ENCODE data around the gene SDK1. TPM values are rescaled to one million over a fixed set of nuclear protein-coding genes. Genes with fewer than 3 reads are reported as not detected.

SDK1 gene
- polyA plus RNA-seq, 2 of the 4 experiments (the other 2 are of a cell fraction) = 0.12 to 0.28 TPM

- DNase-seq (ENCODE audit: low read depth in 1 of 2, low spot score in 1 of 2) = no peak
- 0 out of 3 replicates have a peak, but pooled peaks cover 4% of the 10 kb centered on the region for H3K9me3 ChIP-seq
- ChIA-PET CTCF (no interaction called here), POLR2A (no interaction called here)
- H3K4me1 ChIP-seq = peaks cover 23% of the 10 kb centered on the region; the same call in 2 of the 3 replicates
- 49% methylated on average over 11 of the region's 11 CpGs for WGBS (ENCODE audit: missing lambda C conversion rate)
- H3K27ac ChIP-seq = peak overlapping the region in 1 of 2 experiments; percentile 71; a peak in 2 of 6 replicates
- ATAC-seq = peak in 1 of 2 experiments; percentile 75; a peak in 4 of 6 replicates
- peak overlapping the region; percentile 29; the same call in 1 of the 3 replicates for H3K4me3 ChIP-seq
- H3K4me2 ChIP-seq = peak overlapping the region; percentile 80
- TF ChIP-seq HMGXB4 (CRISPR knock-in tag; IDR thresholded peaks at IDR 0.05; ENCODE audit: borderline replicate concordance) = no peak
- TF ChIP-seq HOXA7 (CRISPR knock-in tag; IDR thresholded peaks at IDR 0.05) = no peak
- TF ChIP-seq ATOH8 (CRISPR knock-in tag; IDR thresholded peaks at IDR 0.05; ENCODE audit: low read depth) = no peak
- no peak for TF ChIP-seq RCOR1 (IDR thresholded peaks at IDR 0.05; ENCODE audit: low read depth, low read length)
- TF ChIP-seq CBX2 (IDR thresholded peaks at IDR 0.05; ENCODE audit: borderline replicate concordance, low read depth) = no peak
- no peak for TF ChIP-seq KDM5A (IDR thresholded peaks at IDR 0.05)
- no peak for TF ChIP-seq JUN (IDR thresholded peaks at IDR 0.05)
- no peak for TF ChIP-seq HOXB5 (CRISPR knock-in tag; IDR thresholded peaks at IDR 0.05)
- FAIRE-seq = peak; percentile 70
Observed at GRCh38 chr7:3762146-3762831, 461.2 kb downstream of the SDK1 start.

- no peak overlapping the region for H3K4me3 ChIP-seq
- CTCF ChIA-PET = interaction anchor here (1.1 kb wide), 1 partner anchor 882 kb away, joined by 3 read pairs; no protein-coding TSS in a partner anchor
Observed at GRCh38 chr7:3767917-3768777, 467.1 kb downstream of the SDK1 start.

More at GRCh38 chr7:3767917-3768777, 467.1 kb downstream of the SDK1 start:
- no peak for TF ChIP-seq MAFK (IDR thresholded peaks at IDR 0.05; ENCODE audit: partially characterized antibody)
- no peak for TF ChIP-seq KDM5A (IDR thresholded peaks at IDR 0.05)
- TF ChIP-seq CBX2 (IDR thresholded peaks at IDR 0.05; ENCODE audit: borderline replicate concordance, low read depth) = no peak
- TF ChIP-seq BCL3 (IDR thresholded peaks at IDR 0.05) = no peak
- TF ChIP-seq MYC (IDR thresholded peaks at IDR 0.05; ENCODE audit: borderline replicate concordance, low read length) = no peak
- TF ChIP-seq REST (IDR thresholded peaks at IDR 0.05) = no peak
- no peak for TF ChIP-seq CHD2 (IDR thresholded peaks at IDR 0.05; ENCODE audit: low read length, partially characterized antibody)
- TF ChIP-seq FOXS1 (CRISPR knock-in tag; IDR thresholded peaks at IDR 0.05) = no peak
- TF ChIP-seq SREBF2 (IDR thresholded peaks at IDR 0.05) = no peak
- no peak for TF ChIP-seq PHF8 (IDR thresholded peaks at IDR 0.05; ENCODE audit: borderline replicate concordance, low read depth)
- TF ChIP-seq SMC3 (IDR thresholded peaks at IDR 0.05) = no peak
- no peak for TF ChIP-seq EHMT2 (IDR thresholded peaks at IDR 0.05; ENCODE audit: low read depth)
- no peak for TF ChIP-seq ATOH8 (CRISPR knock-in tag; IDR thresholded peaks at IDR 0.05; ENCODE audit: low read depth)
- Histone ChIP-seq H3K9me3 (no peaks in the 10 kb centered on the region), H3K27ac (no peak overlapping the region), H3K4me2 (no peak overlapping the region), H3K4me1 (0 out of 3 replicates have a peak, but pooled peaks cover 3% of the 10 kb centered on the region)
- DNase-seq (ENCODE audit: low read depth in 1 of 2, low spot score in 1 of 2) (no peak), FAIRE-seq (no peak), ATAC-seq (no peak)
- WGBS (ENCODE audit: missing lambda C conversion rate) = 42% methylated on average over 9 of the region's 9 CpGs
- POLR2A ChIA-PET = no interaction called here

All from A549 (cell line).